ENCODE results near the gene ARID1B.

Gene ARID1B

GRCh38 chr6:156776840-156777576 lies at the start of gene ARID1B:
TSS of gene ARID1B (plus strand) at chr6:156777378. CDS start at chr6:156777681, 303 bp downstream.
- Mint-ChIP-seq H3K27ac (peak within 1 kb of the TSS; percentile 99), H3K4me3 (peak within 1 kb of the TSS; percentile 96), H3K27me3 (no peaks in the 10 kb centered on the region), H3K4me1 (peaks cover 22 to 42% of the 10 kb centered on the region in 2 donors), H3K9me3 (no peaks in the 10 kb centered on the region), H3K36me3 (peaks cover 5 to 6% of the 10 kb centered on the region in 2 donors)
- ATAC-seq (replicated peaks) (peak; percentile 57 to 63), DNase-seq (peak; percentile 77)

- DNase-seq, result no peak
- Mint-ChIP-seq H3K4me3 (no peak overlapping the region), H3K27me3 (no peaks in the 10 kb centered on the region), H3K9me3 (peaks cover 6% of the 10 kb centered on the region in 2 donors), H3K4me1 (peaks cover 15 to 28% of the 10 kb centered on the region in 2 donors), H3K27ac (no peak overlapping the region), H3K36me3 (peaks cover 0 to 8% of the 10 kb centered on the region in 2 donors)
- peak; percentile 49 to 59 for ATAC-seq (replicated peaks)
Observed at GRCh38 chr6:156727715-156728385, 49.3 kb upstream of the ARID1B start.

- Mint-ChIP-seq H3K27ac (peak overlapping the region; percentile 17), H3K4me1 (peaks cover 7 to 20% of the 10 kb centered on the region in 2 donors), H3K9me3 (no peaks in the 10 kb centered on the region), H3K27me3 (no peaks in the 10 kb centered on the region), H3K36me3 (no peaks in the 10 kb centered on the region), H3K4me3 (no peak overlapping the region)
- DNase-seq, result no peak
- peak; percentile 83 to 91 for ATAC-seq (replicated peaks)
Observed at GRCh38 chr6:156729248-156729647, 47.9 kb upstream of the ARID1B start.

- ATAC-seq (replicated peaks), result no peak
- Mint-ChIP-seq H3K27me3 (no peaks in the 10 kb centered on the region), H3K9me3 (no peaks in the 10 kb centered on the region), H3K4me1 (peaks cover 7 to 17% of the 10 kb centered on the region in 2 donors), H3K4me3 (no peak overlapping the region), H3K36me3 (no peaks in the 10 kb centered on the region), H3K27ac (no peak overlapping the region)
- no peak for DNase-seq
Observed at GRCh38 chr6:156731396-156731795, 45.8 kb upstream of the ARID1B start.

- Mint-ChIP-seq H3K27ac (no peak overlapping the region), H3K4me1 (peaks cover 1 to 4% of the 10 kb centered on the region in 2 donors), H3K36me3 (peaks cover 2 to 4% of the 10 kb centered on the region in 2 donors), H3K27me3 (no peaks in the 10 kb centered on the region), H3K4me3 (no peak overlapping the region), H3K9me3 (peaks cover 5 to 7% of the 10 kb centered on the region in 2 donors)
- DNase-seq (no peak), ATAC-seq (replicated peaks) (no peak)
Observed at GRCh38 chr6:156735751-156736150, 41.4 kb upstream of the ARID1B start.

DNA sequence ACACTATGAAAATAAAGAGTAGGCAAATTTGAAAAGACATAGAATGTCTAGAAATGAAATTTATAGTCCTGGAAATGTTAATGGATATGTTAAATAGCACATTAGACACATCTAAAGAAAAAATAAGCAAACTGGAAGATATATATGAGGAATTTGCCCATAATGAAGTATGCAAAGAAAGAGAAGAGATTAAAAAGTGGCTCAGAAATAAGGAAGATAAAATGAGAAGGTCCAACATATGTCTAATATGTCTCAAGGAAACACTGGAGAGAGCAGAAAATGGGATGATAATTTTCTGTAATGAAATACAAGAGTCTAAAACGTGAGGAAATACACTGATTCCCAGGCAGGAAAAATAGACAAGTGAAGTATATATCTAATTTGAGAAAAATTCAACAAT lies 36.6 kb upstream of the ARID1B start:
- H3K27ac Mint-ChIP-seq, result peak overlapping the region; percentile 21
- peaks cover 7 to 10% of the 10 kb centered on the region in 2 donors for H3K36me3 Mint-ChIP-seq
- DNase-seq (no peak), ATAC-seq (replicated peaks) (no peak)
- peaks cover 4 to 6% of the 10 kb centered on the region in 2 donors for H3K4me1 Mint-ChIP-seq
- H3K4me3 Mint-ChIP-seq, result no peak overlapping the region
- H3K9me3 Mint-ChIP-seq, result peaks cover 8% of the 10 kb centered on the region in 2 donors
- no peaks in the 10 kb centered on the region for H3K27me3 Mint-ChIP-seq

GRCh38 chr6:156741287-156742073 lies 35.7 kb upstream of the ARID1B start:
- Mint-ChIP-seq H3K27ac (peak overlapping the region; percentile 84), H3K4me1 (peaks cover 4 to 6% of the 10 kb centered on the region in 2 donors), H3K4me3 (peak overlapping the region in 1 of 2 donors; percentile 6), H3K36me3 (peaks cover 7 to 10% of the 10 kb centered on the region in 2 donors), H3K9me3 (peaks cover 8% of the 10 kb centered on the region in 2 donors), H3K27me3 (no peaks in the 10 kb centered on the region)
- ATAC-seq (replicated peaks) (peak; percentile 93 to 94), DNase-seq (no peak)

DNA sequence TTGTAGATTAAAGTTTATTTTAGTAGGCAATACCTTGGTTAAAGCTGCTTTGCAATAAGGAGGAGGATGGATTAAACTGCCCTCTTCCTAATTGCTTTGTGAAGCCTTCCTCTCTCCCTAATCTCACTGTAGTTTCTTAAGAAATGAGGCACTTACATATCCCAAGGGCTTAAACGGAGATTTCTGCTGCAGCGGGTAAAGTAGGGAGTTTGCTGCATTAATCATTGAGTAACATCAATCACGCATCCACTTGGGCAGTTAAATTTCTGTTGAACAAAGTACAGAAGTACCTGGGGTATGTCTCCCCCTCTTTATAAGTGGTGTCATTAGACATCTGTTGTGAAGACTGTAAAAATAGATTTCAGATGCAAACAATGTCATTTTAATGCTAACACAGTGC lies 29.5 kb upstream of the ARID1B start:
- DNase-seq, result no peak
- no peaks in the 10 kb centered on the region for H3K27me3 Mint-ChIP-seq
- H3K4me1 Mint-ChIP-seq, result peaks cover 8 to 12% of the 10 kb centered on the region in 2 donors
- H3K27ac Mint-ChIP-seq, result no peak overlapping the region
- no peaks in the 10 kb centered on the region for H3K36me3 Mint-ChIP-seq
- no peaks in the 10 kb centered on the region for H3K9me3 Mint-ChIP-seq
- no peak for ATAC-seq (replicated peaks)
- H3K4me3 Mint-ChIP-seq, result no peak overlapping the region

DNA sequence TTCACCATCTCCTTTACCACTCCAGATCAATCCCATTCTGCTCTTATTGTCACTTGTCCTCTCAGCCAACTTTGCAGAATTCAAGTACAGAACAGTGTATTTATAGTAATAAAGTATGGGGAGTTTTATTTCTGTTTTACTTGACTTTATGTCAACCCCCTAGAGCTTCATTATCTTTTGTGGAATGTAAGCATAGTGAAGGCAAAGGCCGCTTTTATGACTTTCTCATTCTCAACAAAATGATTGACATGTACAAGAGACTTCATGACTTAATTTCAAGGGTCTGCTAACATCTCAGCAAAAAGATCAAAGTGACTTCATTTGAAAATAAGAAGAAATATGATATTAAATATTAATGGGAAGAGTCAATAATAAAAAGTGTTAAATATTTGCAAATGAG lies 28.7 kb upstream of the ARID1B start:
- peaks cover 11 to 17% of the 10 kb centered on the region in 2 donors for H3K4me1 Mint-ChIP-seq
- no peaks in the 10 kb centered on the region for H3K27me3 Mint-ChIP-seq
- H3K36me3 Mint-ChIP-seq, result no peaks in the 10 kb centered on the region

DNA sequence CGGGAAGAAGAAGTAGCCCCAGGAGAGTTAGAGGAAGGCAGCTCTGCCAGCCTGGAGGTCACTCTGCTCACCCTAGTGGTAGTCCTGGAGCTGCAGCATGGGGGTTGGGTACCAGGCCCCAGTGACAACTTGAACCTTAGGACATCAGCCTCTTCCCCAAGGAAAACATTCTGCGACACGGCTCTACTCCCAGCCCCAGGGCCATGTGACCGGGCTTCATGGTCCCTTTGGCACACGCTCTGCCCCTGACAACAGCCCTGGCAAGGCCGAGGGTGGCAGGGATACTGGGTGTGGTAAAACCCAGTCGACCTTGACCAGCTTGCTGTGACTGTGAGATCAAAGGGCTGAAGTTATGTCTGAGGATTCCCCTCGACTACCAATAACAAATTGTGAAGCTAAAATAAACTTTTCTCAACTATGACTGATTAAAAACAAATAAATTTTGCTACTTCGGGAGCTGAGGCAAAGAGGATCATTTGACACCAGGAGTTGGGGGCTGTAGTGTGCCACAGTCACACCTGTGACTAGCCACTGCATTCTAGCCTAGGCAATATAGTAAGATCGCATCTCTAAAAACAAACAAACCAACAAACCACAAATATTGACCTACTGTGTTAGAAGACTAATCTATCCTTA lies 24.4 kb upstream of the ARID1B start:
- Mint-ChIP-seq H3K9me3 (no peaks in the 10 kb centered on the region), H3K4me1 (peaks cover 17 to 18% of the 10 kb centered on the region in 2 donors), H3K27ac (no peak overlapping the region), H3K27me3 (no peaks in the 10 kb centered on the region), H3K36me3 (no peaks in the 10 kb centered on the region), H3K4me3 (peak overlapping the region; percentile 25 to 52)
- DNase-seq (peak; percentile 32), ATAC-seq (replicated peaks) (peak; percentile 91 to 94)

More for the DNA sequence above, 28.7 kb upstream of the ARID1B start:
- Mint-ChIP-seq H3K9me3 (no peaks in the 10 kb centered on the region), H3K4me3 (no peak overlapping the region), H3K27ac (no peak overlapping the region)
- ATAC-seq (replicated peaks) (no peak), DNase-seq (no peak)

DNA sequence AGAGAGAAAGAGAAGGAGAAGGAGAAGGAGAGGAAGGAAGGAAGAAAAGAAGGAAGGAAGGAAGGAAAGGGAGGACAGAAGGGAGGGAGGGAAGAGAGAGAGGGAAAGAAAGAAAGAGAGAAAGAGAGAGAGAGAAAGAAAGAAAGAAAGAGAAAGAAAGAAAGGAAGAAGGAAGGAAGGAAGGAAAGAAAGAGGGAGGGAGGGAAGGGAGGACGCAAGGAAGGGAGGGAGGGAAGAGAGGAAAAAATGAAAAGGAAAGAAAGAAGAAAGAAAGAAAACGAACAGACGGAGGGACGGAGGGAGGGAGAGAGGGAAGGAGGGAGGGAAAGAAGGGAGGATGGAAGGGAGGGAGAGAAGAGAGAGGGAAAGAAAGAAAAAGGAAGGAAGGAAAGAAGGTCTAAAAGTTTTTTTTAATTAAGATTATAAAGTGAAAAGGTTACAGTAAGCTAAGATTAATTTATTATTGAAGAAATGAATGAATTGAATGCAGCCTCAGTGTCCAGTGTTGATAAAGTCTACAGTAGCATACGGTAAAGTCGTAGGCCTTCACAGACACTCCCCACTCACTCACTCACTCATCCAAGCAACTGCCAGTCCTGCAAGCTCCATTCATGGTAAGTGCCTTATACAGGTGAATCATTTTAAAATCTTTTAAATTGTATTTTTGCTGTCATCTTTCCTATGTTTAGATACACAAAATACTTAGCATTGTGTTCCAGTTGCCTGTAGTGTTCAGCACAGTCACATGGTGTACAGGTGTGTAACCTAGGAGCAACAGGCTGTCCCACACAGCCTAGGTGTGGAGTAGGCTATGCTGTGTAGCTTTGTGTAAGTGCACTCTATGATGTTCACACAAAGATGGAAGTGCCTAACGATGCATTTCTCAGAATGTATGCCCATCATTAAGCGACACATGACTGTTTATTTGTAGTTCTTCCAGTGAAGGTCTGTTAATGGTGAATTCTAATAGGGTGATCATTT lies 20.3 kb upstream of the ARID1B start:
- no peak overlapping the region for H3K4me3 Mint-ChIP-seq
- no peaks in the 10 kb centered on the region for H3K9me3 Mint-ChIP-seq
- no peak for DNase-seq

GRCh38 chr6:156757849-156758248 lies 19.3 kb upstream of the ARID1B start:
- DNase-seq, result no peak
- H3K4me1 Mint-ChIP-seq, result peaks cover 3 to 12% of the 10 kb centered on the region in 2 donors
- no peaks in the 10 kb centered on the region for H3K9me3 Mint-ChIP-seq
- no peak overlapping the region for H3K4me3 Mint-ChIP-seq
- no peak overlapping the region for H3K27ac Mint-ChIP-seq
- no peaks in the 10 kb centered on the region for H3K27me3 Mint-ChIP-seq
- ATAC-seq (replicated peaks), result no peak
- no peaks in the 10 kb centered on the region for H3K36me3 Mint-ChIP-seq

More for the DNA sequence above, 20.3 kb upstream of the ARID1B start:
- ATAC-seq (replicated peaks), result no peak
- Mint-ChIP-seq H3K36me3 (no peaks in the 10 kb centered on the region), H3K4me1 (peaks cover 12 to 21% of the 10 kb centered on the region in 2 donors), H3K27me3 (no peaks in the 10 kb centered on the region), H3K27ac (no peak overlapping the region)

- no peak overlapping the region for H3K4me3 Mint-ChIP-seq
- H3K27ac Mint-ChIP-seq, result no peak overlapping the region
- peaks cover 0 to 11% of the 10 kb centered on the region in 2 donors for H3K4me1 Mint-ChIP-seq
- H3K36me3 Mint-ChIP-seq, result no peaks in the 10 kb centered on the region
- no peak for ATAC-seq (replicated peaks)
- no peaks in the 10 kb centered on the region for H3K27me3 Mint-ChIP-seq
- H3K9me3 Mint-ChIP-seq, result peaks cover 0 to 2% of the 10 kb centered on the region in 2 donors
- no peak for DNase-seq
Observed at GRCh38 chr6:156760377-156760776, 16.8 kb upstream of the ARID1B start.
